ENCODE data around the gene HAUS7.
"Not testable (repeated sequence)": the region's sequence is repeated elsewhere in the genome, so short reads cannot be mapped to it uniquely, and the experiment has no call there.

The HAUS7 gene

GRCh38 chrX:153405426-153405825 is 65.0 kb downstream of the HAUS7 start:
- no peaks in the 10 kb centered on the region for H3K4me1 Mint-ChIP-seq (ENCODE audit: low read depth)
- no peak for DNase-seq (ENCODE audit: low spot score)
- no peak overlapping the region for H3K27ac Mint-ChIP-seq
- no peaks in the 10 kb centered on the region for H3K9me3 Mint-ChIP-seq
- no peaks in the 10 kb centered on the region for H3K36me3 Mint-ChIP-seq (ENCODE audit: low read depth)
- H3K27me3 Mint-ChIP-seq (ENCODE audit: low read depth) = peaks cover 8% of the 10 kb centered on the region
- no peak overlapping the region for H3K4me3 Mint-ChIP-seq

GRCh38 chrX:153404333-153404732 is 66.0 kb downstream of the HAUS7 start:
- not testable (repeated sequence) for H3K27me3 Mint-ChIP-seq (ENCODE audit: low read depth); H3K4me3 Mint-ChIP-seq; H3K9me3 Mint-ChIP-seq; DNase-seq (ENCODE audit: low spot score); H3K36me3 Mint-ChIP-seq (ENCODE audit: low read depth); H3K4me1 Mint-ChIP-seq (ENCODE audit: low read depth); H3K27ac Mint-ChIP-seq

- H3K27ac Mint-ChIP-seq = no peak within 1 kb of the TSS
- H3K9me3 Mint-ChIP-seq = no peaks in the 10 kb centered on the region
- no peaks in the 10 kb centered on the region for H3K36me3 Mint-ChIP-seq (ENCODE audit: low read depth)
Measured at GRCh38 chrX:153401133-153401764, 69.1 kb downstream of the HAUS7 start, which contains the start of gene PNMA6E. Gene PNMA6E (minus strand): TSS chrX:153401350. CDS start chrX:153398849, 2,501 bp downstream.

GRCh38 chrX:153400146-153401132 is 69.9 kb downstream of the HAUS7 start:
- Mint-ChIP-seq H3K36me3 (ENCODE audit: low read depth) (no peaks in the 10 kb centered on the region), H3K27ac (no peak overlapping the region), H3K4me3 (no peak overlapping the region), H3K27me3 (ENCODE audit: low read depth) (peaks cover 8% of the 10 kb centered on the region), H3K4me1 (ENCODE audit: low read depth) (peaks cover 2% of the 10 kb centered on the region), H3K9me3 (no peaks in the 10 kb centered on the region)
- peak; percentile 31 for DNase-seq (ENCODE audit: low spot score)

More at GRCh38 chrX:153401133-153401764, 69.1 kb downstream of the HAUS7 start, which contains the start of gene PNMA6E:
- Mint-ChIP-seq H3K27me3 (ENCODE audit: low read depth) (peaks cover 8% of the 10 kb centered on the region), H3K4me1 (ENCODE audit: low read depth) (no peaks in the 10 kb centered on the region), H3K4me3 (no peak within 1 kb of the TSS)
- no peak for DNase-seq (ENCODE audit: low spot score)

GRCh38 chrX:153398275-153398960 is 72.0 kb downstream of the HAUS7 start:
- no peaks in the 10 kb centered on the region for H3K36me3 Mint-ChIP-seq (ENCODE audit: low read depth)
- no peak overlapping the region for H3K4me3 Mint-ChIP-seq
- no peak overlapping the region for H3K27ac Mint-ChIP-seq
- no peak for DNase-seq (ENCODE audit: low spot score)
- no peaks in the 10 kb centered on the region for H3K9me3 Mint-ChIP-seq
- peaks cover 18% of the 10 kb centered on the region for H3K4me1 Mint-ChIP-seq (ENCODE audit: low read depth)
- peaks cover 6% of the 10 kb centered on the region for H3K27me3 Mint-ChIP-seq (ENCODE audit: low read depth)

All from T-helper 2 cell treated with Interferon-gamma antibody and Interleukin-4, amounts not matched to agents 5 μg/mL and 100 μg/mL, for 36 hours (primary cell).